ENCODE data around the gene CCBE1.

CCBE1 gene

DNA sequence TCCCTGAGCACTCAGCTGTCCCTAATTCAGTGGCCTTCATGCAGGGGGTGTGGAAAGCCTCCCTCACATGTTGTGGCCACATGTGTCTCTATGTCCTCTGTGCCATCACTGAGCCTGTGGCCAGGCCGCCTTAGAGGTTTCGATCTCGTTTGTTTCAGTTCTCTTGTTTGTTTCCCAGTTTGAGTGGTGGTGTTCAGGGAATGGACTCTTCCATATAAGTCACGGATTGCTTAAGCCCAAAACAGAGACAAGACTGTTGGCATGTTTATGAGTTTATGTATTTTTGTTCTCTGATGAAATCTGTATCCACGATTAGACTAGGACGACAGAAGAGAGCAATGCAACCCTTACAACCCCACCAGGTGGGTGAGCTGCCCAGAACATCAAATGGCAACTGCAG is 134.5 kb downstream of the CCBE1 start:
- no peak for DNase-seq (ENCODE audit: low spot score)

GRCh38 chr18:59561612-59562011 is 135.6 kb downstream of the CCBE1 start:
- no peaks in the 10 kb centered on the region for H3K27me3 ChIP-seq (ENCODE audit: insufficient read depth, poor library complexity, severe bottlenecking)
- H3K4me3 ChIP-seq (ENCODE audit: severe bottlenecking), result no peak overlapping the region
- H3K9me3 ChIP-seq (ENCODE audit: severe bottlenecking), result no peaks in the 10 kb centered on the region
- H3K36me3 ChIP-seq (ENCODE audit: low read depth), result no peaks in the 10 kb centered on the region
- no peak overlapping the region for H3K27ac ChIP-seq (ENCODE audit: poor library complexity, severe bottlenecking)
- ATAC-seq (ENCODE audit: low read depth) (no peak), DNase-seq (ENCODE audit: low spot score) (no peak)
- no peak for TF ChIP-seq CTCF (IDR thresholded peaks at IDR 0.05; ENCODE audit: poor library complexity, severe bottlenecking)
- H3K4me1 ChIP-seq (ENCODE audit: insufficient read depth, poor library complexity, severe bottlenecking), result peaks cover under 1% of the 10 kb centered on the region

More for the DNA sequence above, 134.5 kb downstream of the CCBE1 start:
- no peaks in the 10 kb centered on the region for H3K4me1 ChIP-seq (ENCODE audit: insufficient read depth, poor library complexity, severe bottlenecking)
- no peak overlapping the region for H3K4me3 ChIP-seq (ENCODE audit: severe bottlenecking)
- H3K27me3 ChIP-seq (ENCODE audit: insufficient read depth, poor library complexity, severe bottlenecking), result no peaks in the 10 kb centered on the region
- no peak for ATAC-seq (ENCODE audit: low read depth)
- no peaks in the 10 kb centered on the region for H3K36me3 ChIP-seq (ENCODE audit: low read depth)
- TF ChIP-seq CTCF (IDR thresholded peaks at IDR 0.05; ENCODE audit: poor library complexity, severe bottlenecking), result no peak
- H3K9me3 ChIP-seq (ENCODE audit: severe bottlenecking), result no peaks in the 10 kb centered on the region
- H3K27ac ChIP-seq (ENCODE audit: poor library complexity, severe bottlenecking), result no peak overlapping the region

DNA sequence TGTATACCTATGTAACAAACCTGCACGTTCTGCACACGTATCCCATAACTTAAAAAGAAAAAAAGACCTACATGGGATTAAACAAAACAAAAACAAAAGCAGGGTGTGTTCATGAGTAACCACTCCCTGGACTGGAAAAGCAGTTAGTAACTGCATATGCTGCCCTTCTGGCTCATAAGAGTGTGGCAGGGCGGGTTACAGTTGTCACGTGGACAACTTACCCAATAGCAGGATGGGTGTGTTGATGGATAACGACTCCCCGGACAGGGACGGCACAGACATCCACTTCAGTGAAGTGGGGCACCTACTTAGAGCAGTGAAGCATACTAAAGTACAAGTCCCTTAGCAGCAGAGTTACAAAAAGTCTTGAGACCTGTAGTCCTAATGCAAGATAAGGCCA is 136.7 kb downstream of the CCBE1 start:
- Histone ChIP-seq H3K27ac (ENCODE audit: poor library complexity, severe bottlenecking) (no peak overlapping the region), H3K27me3 (ENCODE audit: insufficient read depth, poor library complexity, severe bottlenecking) (no peaks in the 10 kb centered on the region), H3K4me1 (ENCODE audit: insufficient read depth, poor library complexity, severe bottlenecking) (peaks cover 10% of the 10 kb centered on the region), H3K4me3 (ENCODE audit: severe bottlenecking) (no peak overlapping the region), H3K36me3 (ENCODE audit: low read depth) (no peaks in the 10 kb centered on the region), H3K9me3 (ENCODE audit: severe bottlenecking) (no peaks in the 10 kb centered on the region)
- no peak for TF ChIP-seq CTCF (IDR thresholded peaks at IDR 0.05; ENCODE audit: poor library complexity, severe bottlenecking)
- DNase-seq (ENCODE audit: low spot score) (no peak), ATAC-seq (ENCODE audit: low read depth) (no peak)

DNA sequence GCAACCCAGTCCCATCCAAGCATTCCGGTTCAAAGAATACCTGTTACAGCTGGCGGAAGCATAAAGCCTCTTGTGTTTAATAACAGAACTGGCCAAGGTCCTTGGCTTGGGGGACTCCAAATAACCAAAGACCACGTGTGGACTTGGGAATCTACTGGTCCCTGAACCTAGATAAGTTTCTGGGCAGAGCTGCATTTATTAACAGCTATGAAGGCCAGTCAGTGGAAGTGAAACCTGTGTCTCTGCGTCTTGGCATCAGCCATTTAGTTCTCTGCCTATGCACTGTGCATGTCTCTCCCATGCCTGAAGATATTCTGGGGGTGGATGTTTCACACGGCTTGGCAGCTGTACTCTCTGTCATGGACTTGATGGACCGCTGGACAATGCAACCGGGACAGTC is 137.7 kb downstream of the CCBE1 start:
- H3K27ac ChIP-seq (ENCODE audit: poor library complexity, severe bottlenecking), result no peak overlapping the region
- TF ChIP-seq CTCF (IDR thresholded peaks at IDR 0.05; ENCODE audit: poor library complexity, severe bottlenecking), result no peak
- H3K4me3 ChIP-seq (ENCODE audit: severe bottlenecking), result no peak overlapping the region
- H3K9me3 ChIP-seq (ENCODE audit: severe bottlenecking), result no peaks in the 10 kb centered on the region
- DNase-seq (ENCODE audit: low spot score) (no peak), ATAC-seq (ENCODE audit: low read depth) (no peak)
- H3K27me3 ChIP-seq (ENCODE audit: insufficient read depth, poor library complexity, severe bottlenecking), result no peaks in the 10 kb centered on the region
- H3K4me1 ChIP-seq (ENCODE audit: insufficient read depth, poor library complexity, severe bottlenecking), result peaks cover 17% of the 10 kb centered on the region
- H3K36me3 ChIP-seq (ENCODE audit: low read depth), result no peaks in the 10 kb centered on the region

GRCh38 chr18:59555995-59556659 is 141.1 kb downstream of the CCBE1 start:
- no peaks in the 10 kb centered on the region for H3K36me3 ChIP-seq (ENCODE audit: low read depth)
- DNase-seq (ENCODE audit: low spot score) (no peak), ATAC-seq (ENCODE audit: low read depth) (peak; percentile 74)
- H3K27ac ChIP-seq (ENCODE audit: poor library complexity, severe bottlenecking), result no peak overlapping the region
- no peak for TF ChIP-seq CTCF (IDR thresholded peaks at IDR 0.05; ENCODE audit: poor library complexity, severe bottlenecking)
- H3K9me3 ChIP-seq (ENCODE audit: severe bottlenecking), result no peaks in the 10 kb centered on the region
- peaks cover 17% of the 10 kb centered on the region for H3K4me1 ChIP-seq (ENCODE audit: insufficient read depth, poor library complexity, severe bottlenecking)
- H3K27me3 ChIP-seq (ENCODE audit: insufficient read depth, poor library complexity, severe bottlenecking), result no peaks in the 10 kb centered on the region
- no peak overlapping the region for H3K4me3 ChIP-seq (ENCODE audit: severe bottlenecking)

Measured in RWPE2 (cell line).